Peyer's patch (tissue), 4 donors: ENCODE results near the gene PPY.
"Not testable (repeated sequence)": the region's sequence is repeated elsewhere in the genome, so short reads cannot be mapped to it uniquely, and the experiment has no call there.

Experiments used
- CTCF ChIP-seq, 6 experiments: fragments of 450-650 bp in 4 of 6; fragments of 200-600 bp in 2 of 6; sonication (generic) in 1 of 6; IDR thresholded peaks; one replicate each; pipeline ENCODE4 v1.5.1; 2017 to 2019; ENCODE audit warnings: antibody characterized with exemption in 6 of 6, mild to moderate bottlenecking in 3 of 6, moderate library complexity in 1 of 6
- POLR2A ChIP-seq, 2 donors: fragments of 450-650 bp; IDR thresholded peaks; one replicate each; pipeline ENCODE4 v1.5.1; 2017; ENCODE audit warnings: antibody characterized with exemption in 2 of 2, mild to moderate bottlenecking in 2 of 2, moderate library complexity in 2 of 2

- TF ChIP-seq CTCF, POLR2A (IDR thresholded peaks at IDR 0.05): not testable (repeated sequence)
These were observed 30.4 kb upstream of the PPY start for GRCh38 chr17:43972444-43973212.
